NCI-H2196 (cell line): ENCODE measurements around the gene SGO1.

ENCODE experiments used
- DNase-seq: peaks from one replicate; lab custom pipeline; 2025; ENCODE audit not compliant: unreplicated experiment; lab: John Stamatoyannopoulos, UW

SGO1 gene

GRCh38 chr3:20160230-20160629 is 25.8 kb downstream of the SGO1 start:
- DNase-seq = no peak

DNA sequence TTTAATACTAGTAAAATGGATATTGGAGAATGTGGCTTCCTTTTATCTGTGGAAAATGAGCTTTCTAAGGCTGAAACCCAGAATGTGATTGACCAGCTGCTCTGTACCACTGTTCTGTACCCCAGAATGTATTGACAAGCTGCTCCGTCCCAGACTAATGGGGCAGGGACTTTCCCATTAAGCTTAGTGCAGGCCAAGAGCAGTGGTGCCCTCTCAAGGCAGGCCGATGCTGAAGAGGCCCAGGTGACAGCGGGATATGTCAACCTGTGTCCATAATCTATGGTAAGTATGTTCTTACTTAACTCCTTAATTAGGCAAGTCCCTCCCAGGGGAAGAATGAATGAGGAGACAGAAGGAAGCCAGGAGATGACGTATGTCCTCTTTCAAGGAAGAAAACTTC is 31.1 kb downstream of the SGO1 start:
- DNase-seq = no peak

- DNase-seq = no peak
Measured at GRCh38 chr3:20154078-20154477, 31.9 kb downstream of the SGO1 start.

- no peak for DNase-seq
Measured at GRCh38 chr3:20148466-20148865, 37.5 kb downstream of the SGO1 start.

- no peak for DNase-seq
Measured at GRCh38 chr3:20147361-20147760, 38.6 kb downstream of the SGO1 start.

DNA sequence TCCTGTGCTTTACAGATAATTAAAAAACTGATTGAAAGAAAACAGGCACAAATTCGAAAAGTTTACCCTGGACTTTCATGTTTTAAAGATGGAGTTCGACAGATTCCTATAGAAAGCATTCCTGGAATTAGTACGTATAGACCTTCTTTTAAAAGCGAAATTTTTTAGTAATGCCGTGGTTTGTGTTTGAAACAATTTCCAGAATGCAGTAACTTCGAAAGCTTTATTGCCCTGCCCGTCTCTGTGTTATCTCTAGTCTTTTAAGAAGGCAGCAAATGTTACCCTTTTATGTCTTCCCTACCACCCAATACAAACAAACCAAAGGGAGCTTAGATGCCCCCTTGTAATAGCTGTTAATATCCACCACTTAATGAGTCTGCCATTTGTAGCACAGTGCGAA is 39.7 kb downstream of the SGO1 start:
- DNase-seq = no peak

DNA sequence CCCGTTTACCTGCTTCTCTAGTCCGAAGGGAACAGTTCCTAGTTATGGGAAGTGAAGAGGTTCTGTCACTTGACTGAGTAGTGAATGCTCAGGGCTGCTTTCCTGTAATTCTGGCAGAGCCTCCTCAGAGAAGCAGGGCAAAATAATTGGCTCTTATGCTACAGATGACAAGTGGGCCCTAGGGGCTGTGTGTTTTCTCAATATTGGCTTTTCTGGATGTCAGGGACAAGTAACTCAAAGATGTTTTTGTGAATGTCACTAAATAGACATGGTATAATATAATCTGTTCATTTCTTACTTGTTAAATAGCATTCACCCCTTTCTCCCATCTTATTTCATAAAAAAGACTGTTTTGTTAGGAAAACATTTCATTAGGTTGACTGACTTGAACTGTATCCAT is 40.1 kb downstream of the SGO1 start:
- no peak for DNase-seq

DNA sequence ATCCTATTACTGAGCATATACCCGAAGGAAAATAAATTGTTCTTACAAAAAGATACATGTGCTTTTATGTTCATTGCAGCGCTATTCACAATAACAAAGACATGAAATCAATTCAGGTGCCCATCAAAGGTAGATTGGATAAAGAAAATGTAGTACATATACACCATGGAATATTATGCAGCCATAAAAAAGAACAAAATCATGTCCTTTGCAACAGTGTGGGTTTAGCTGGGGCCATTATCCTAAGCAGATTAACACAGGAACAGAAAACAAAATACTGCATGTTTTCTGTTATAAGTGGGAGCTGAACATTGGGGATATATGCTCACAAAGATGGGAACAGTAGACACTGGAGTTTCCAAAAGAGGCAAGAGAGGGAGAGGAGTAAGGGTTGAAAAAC is 42.5 kb downstream of the SGO1 start:
- no peak for DNase-seq

- no peak for DNase-seq
Measured at GRCh38 chr3:20142517-20142916, 43.5 kb downstream of the SGO1 start.

GRCh38 chr3:20141851-20142250 is 44.2 kb downstream of the SGO1 start:
- no peak for DNase-seq

- DNase-seq = no peak
Measured at GRCh38 chr3:20141316-20141715, 44.7 kb downstream of the SGO1 start.

GRCh38 chr3:20140881-20141280 is 45.1 kb downstream of the SGO1 start:
- no peak for DNase-seq

DNA sequence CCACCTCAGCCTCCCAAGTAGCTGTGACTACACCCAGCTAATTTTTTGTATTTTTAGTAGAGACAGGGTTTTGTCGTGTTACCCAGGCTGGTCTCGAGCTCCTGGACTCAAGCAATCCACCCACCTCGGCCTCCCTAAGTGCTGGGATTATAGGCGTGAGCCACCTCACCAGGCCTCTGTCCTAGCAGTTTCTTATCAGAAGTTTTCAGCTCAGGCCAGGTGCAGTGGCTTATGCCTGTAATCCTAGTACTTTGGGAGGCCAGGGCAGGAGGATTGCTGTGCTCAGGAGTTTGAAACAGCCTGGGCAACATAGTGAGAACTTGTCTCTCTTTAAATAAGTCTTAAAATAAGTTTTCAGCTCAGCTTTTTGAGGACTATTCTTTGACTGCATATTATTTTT is 48.4 kb downstream of the SGO1 start:
- no peak for DNase-seq

GRCh38 chr3:20136231-20136630 is 49.8 kb downstream of the SGO1 start:
- no peak for DNase-seq

GRCh38 chr3:20130106-20130505 is 55.9 kb downstream of the SGO1 start:
- no peak for DNase-seq

- no peak for DNase-seq
Measured at GRCh38 chr3:20128358-20128757, 57.6 kb downstream of the SGO1 start.

- DNase-seq = no peak
Measured at GRCh38 chr3:20125897-20126296, 60.1 kb downstream of the SGO1 start.

DNA sequence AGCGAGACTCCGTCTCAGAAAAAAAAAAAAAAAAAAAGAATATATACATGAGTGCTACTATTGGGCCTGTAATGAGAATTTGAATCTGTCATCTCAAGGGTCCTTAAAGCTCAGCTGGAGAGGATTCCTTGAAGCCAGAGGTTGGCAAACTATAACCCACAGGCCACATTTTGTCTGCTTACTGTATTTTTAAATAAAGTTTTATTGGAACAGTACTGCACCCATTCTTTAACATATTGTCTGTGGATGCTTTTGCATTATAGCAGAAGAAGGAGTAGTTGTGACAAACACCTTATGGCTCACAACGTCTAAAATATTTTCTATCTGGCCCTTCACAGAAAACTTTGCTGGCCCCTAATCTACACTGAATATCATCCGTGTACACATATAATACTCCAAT is 60.7 kb downstream of the SGO1 start:
- DNase-seq = no peak

GRCh38 chr3:20123131-20123652 is 62.8 kb downstream of the SGO1 start:
- DNase-seq = no peak

GRCh38 chr3:20121088-20121487 is 64.9 kb downstream of the SGO1 start:
- no peak for DNase-seq
